GM18909 (cell line): ENCODE results near the gene DMBT1.

Experiments
- ATAC-seq: cut with Tn5 transposase; IDR thresholded peaks from one replicate; pipeline ENCODE4 v1.9.1; 2021; ENCODE audit warnings: mild to moderate bottlenecking; ENCODE audit not compliant: unreplicated experiment, poor library complexity

Gene DMBT1

DNA sequence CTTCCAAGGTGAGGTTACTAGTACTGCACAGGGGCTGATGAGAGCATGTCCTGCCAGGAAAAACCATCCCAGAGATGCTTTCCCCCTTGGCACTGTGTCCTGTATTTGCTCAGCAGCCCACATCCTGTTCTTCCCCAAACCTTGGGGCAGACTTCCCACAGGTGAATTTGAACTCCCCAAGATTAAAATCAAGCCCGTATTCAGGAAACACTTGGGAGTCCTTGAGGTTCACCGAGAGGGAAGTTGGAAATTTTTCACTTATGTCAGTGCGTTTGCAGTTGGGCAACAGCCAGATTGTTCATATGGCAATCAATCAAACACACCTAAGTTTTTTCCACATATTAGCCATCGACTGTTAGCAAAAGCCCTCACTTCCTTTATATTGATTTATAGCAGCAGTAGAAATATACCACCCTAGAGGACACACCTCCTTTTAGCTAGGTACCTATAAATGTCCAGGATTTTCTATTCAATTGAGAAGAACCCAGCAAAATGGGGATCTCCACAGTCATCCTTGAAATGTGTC, at the start of gene DMBT1:
TSS of gene DMBT1 (plus strand) at position 476 of the 526 bp plus-strand sequence. CDS start at position 493, 17 bp downstream.
- no peak for ATAC-seq

DNA sequence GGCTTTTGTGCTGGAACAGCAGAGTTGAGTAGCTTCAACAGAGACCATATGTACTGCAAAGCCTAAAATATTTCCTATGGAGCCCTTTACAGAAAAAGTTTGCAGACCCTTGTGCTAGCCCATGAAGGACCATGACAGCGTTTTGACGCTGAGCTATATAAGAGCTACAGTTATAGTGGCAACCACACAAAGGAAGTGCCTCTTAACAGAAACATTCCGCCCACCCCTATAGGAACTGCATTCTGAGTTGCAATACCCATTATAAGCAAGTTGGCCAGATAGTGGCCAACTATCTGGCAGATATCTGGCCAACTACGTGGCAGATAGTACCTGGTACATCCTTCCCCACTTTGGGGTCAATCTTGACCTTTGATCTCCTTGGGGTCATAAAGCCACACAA, 47.5 kb upstream of the DMBT1 start:
- ATAC-seq, result no peak

DNA sequence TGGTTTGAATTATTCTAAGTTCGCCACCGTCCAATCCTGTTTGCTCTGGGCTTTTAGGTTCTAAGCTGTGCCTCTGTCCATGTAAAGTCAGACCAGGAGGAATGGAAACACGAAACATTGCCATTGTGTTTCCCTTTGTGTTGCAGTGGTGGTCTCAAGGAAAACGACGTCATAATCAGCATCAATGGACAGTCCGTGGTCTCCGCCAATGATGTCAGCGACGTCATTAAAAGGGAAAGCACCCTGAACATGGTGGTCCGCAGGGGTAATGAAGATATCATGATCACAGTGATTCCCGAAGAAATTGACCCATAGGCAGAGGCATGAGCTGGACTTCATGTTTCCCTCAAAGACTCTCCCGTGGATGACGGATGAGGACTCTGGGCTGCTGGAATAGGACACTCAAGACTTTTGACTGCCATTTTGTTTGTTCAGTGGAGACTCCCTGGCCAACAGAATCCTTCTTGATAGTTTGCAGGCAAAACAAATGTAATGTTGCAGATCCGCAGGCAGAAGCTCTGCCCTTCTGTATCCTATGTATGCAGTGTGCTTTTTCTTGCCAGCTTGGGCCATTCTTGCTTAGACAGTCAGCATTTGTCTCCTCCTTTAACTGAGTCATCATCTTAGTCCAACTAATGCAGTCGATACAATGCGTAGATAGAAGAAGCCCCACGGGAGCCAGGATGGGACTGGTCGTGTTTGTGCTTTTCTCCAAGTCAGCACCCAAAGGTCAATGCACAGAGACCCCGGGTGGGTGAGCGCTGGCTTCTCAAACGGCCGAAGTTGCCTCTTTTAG, 46.3 kb upstream of the DMBT1 start:
- ATAC-seq, result no peak

DNA sequence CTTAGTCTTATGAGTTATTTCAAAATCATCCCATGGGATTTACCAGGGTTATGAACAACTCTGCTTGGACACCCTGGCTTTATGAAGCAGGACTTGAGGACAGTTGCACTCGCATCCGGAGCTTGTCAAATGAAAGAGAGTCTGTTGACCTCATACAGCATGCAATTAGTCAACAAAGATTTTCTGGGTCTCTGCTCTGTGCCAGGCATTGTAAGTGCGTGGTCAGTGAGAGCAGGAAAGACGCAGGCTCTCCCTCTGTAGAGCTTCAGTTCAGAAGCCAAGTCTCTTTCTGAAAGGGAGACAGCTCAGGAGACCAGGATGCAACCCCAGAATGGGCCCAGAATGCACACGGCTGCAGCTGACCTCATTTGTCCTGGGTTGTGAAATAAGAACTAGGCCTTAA, 45.5 kb upstream of the DMBT1 start:
- no peak for ATAC-seq

DNA sequence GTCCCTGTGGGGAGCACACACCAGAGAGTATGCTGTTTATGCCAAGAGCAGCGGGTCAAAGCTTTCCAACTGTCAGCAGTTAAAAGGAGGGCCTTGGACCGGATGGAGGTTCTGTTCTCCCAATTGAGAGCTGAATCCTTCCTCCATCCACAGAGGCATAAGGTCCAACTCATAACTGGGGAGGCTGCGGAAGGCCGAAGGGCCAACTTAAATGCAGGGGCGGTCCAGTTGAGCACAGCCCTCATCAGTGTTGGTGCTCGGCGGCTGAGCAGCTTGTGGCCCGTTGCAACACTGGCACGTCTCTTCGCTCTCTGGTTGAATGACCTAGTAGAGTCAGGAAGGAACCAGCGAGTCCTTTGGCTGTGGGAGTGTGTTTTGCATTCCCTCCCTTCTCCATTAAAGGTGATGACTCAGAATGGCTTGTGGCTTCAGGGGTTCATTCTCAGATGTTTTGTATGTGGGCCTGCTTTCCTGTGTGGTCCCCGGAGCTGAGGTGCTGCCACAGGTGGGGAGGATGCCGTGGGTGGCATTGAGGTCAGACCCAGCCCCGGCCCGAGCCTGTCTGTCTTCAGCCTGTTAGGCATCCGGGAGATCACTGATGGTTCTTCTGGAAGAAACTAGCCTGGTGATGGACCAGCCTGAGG, 44.8 kb upstream of the DMBT1 start:
- peak; percentile 64 for ATAC-seq

DNA sequence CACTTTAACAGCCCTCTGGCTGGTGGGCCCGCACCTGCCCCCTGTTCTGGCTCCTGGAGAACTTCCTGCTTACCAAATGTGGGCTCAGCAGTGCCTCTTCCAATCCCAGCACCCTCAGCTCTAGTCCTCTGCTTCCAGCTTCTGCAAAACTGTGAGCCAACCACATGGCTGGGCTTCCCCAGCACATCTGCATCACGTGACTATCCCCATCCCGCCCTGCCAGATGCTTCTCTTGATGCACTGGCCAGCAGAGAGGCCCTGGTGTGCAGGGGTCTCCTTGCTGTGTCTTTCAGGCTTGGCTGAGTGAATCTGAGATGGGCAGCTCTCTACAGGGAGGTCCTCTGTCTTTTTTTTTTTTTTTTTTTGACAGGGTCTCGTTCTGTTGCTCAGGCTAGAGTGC, 43.8 kb upstream of the DMBT1 start:
- no peak for ATAC-seq

DNA sequence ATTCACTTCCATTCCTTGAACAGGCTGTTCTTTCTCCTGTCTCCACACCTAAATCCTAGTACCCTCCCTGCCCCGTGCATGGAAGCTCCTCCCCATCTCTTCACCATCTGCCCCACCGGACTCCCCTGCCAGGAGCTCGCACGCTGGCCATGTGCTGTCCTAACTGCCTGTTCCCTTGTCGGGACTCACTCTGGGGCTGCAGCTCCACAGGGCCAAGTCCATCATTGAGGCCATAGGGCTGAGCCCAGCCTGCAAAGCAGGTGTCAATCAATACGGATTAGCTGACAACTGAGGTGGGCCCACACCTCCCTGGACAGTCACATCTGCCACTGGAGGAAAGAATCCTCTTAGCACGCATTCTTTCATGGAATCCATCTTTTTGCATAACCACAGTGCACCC, 41.4 kb upstream of the DMBT1 start:
- ATAC-seq, result no peak

DNA sequence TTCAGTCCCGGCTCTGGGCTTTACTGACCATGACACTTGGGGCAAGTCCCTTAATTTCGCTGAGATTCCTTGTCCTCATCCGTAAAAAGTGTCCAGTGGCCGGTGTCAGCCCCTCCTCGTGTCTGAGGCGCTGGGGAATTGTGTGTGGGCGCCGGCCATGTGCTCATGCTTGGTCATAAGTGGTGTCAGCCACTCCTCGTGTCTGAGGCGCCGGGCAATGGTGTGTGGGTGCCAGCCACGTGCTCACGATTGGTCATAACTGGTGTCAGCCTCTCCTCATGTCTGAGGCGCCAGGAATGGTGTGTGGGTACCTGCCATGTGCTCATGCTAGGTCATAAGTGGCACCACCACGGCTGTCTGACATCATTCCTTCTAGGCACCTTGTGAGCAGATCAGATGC, 40.7 kb upstream of the DMBT1 start:
- no peak for ATAC-seq

DNA sequence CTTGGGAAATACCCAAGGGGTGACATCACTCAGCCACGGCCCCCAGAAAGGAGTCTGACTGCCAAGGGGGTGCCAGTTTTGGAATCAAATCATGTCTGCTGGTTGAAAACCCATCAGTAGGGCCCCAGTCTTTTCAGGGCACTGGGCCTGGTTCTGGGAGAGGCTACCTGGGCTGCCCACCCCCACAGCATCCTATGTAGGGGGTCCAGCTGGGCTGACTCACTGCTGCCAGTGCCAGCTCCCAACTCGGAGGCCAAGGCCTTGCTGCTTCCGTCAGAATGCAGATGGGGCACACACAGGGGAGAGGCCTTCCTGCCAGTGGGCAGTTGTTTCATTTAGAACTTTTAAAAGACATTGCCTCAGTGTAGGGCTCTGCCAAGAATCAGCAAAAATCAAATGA, 39.5 kb upstream of the DMBT1 start:
- ATAC-seq, result no peak

DNA sequence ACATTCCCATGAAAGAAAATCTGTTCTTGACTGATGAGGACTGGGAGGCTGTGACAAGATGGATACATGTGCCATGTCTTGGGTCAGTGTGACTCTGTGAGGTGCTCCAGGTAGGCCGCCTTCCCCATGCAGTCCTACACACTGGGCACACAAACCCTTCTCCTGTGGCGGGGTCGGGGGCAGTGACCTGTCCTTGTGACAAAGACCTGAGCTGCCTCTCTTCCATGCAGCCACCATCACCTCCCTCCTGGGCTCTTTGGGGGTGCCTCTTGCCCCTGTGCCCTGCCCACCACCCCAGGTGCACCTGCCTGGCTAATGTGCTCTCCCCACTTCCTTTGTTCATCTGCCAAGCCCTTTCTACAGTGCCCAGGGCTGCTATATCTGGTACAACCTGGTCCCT, 35.7 kb upstream of the DMBT1 start:
- ATAC-seq, result no peak

DNA sequence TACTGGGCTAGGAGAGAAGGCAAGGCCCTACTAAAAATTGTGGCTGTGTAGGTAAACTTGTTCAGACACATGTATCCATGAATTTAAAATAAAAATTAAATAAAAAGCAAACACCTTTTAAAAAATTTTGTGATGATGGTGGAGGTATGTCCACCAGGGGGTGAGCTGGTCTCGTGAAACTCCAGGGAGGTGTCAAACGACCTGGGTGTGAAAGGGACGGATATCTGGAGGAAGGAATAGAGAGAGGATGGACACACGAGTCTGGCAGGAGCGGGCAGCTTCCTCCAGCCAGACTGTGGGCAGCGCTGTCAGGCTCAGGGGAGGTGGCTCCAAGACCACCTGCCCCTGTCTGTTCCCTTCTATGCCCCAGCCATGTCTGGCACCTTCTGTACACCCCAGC, 34.8 kb upstream of the DMBT1 start:
- no peak for ATAC-seq

DNA sequence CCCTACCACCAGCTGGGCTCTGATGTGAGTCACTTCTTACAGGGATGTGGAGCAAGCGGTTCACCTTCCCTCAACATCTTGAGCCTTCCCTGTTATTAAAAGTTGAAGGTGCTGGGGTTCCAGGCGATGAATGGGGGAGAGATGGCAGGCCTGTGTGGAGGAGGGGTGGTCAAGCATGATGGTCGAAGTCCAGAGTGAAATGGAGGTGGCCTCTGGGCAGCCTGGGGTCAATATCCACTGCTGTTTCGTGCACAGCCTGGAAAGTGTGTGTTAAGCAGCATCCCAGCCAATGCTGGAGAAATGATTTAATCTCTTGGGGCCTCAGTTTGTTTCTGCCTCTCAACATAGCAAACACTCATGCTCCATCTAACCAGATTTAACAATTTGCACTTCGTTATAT, 33.7 kb upstream of the DMBT1 start:
- ATAC-seq, result no peak

DNA sequence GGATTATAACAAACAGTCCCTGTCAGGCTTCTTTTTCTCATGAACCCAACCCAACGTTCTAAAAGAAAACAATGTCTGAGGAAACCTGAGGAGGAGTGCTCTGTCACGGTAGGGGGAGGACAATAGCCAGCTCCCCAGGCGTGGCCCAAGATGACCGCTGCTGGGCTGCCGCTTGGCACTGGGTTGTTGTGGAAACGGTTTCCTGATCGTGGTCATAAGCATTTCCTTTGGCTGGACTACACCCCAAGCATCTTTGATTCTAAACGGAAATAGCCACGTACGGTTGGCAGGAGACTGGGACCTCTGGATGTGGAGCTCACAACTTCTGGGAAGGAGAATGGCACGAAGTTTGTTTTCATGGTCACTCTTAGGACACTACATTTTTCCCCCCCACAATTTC, 30.4 kb upstream of the DMBT1 start:
- no peak for ATAC-seq

DNA sequence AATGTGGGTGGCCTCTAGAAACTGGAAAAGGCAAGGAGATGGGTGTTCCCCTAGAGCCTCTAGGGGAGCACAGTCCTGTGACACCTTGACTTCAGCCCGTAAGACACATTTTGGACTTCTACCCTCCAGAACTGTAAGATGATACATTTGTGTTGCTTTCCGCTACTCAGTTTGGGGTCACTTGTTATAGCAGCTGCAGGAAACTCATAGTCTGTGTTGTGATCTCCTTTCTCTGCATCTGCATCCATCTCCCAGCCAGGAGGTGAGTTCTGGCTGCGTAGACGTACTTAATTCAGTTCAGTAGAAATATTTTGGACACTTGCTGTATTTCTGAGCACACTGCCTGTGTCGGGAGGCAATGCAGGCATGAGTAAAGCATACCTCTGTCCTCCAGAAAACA, 29.3 kb upstream of the DMBT1 start:
- ATAC-seq, result no peak

DNA sequence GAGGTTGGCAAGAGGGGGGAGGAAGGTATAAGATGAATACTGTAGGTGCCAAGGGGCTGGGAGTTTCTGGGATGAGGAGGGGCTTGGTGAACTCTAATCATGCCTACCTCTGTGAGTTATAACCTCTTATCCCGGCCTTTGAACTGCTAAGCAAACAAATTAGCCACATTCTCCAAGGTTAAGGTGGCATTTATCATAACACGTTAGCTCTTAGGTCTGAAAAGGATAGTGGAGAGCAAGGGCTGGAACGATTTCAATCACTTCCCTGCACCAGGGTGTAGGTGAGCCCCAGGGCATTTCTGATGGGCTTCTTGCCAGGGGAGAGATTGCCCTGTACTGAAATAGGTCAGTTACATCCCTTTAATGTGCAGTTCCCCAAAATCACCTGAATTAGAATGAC, 28.6 kb upstream of the DMBT1 start:
- no peak for ATAC-seq

DNA sequence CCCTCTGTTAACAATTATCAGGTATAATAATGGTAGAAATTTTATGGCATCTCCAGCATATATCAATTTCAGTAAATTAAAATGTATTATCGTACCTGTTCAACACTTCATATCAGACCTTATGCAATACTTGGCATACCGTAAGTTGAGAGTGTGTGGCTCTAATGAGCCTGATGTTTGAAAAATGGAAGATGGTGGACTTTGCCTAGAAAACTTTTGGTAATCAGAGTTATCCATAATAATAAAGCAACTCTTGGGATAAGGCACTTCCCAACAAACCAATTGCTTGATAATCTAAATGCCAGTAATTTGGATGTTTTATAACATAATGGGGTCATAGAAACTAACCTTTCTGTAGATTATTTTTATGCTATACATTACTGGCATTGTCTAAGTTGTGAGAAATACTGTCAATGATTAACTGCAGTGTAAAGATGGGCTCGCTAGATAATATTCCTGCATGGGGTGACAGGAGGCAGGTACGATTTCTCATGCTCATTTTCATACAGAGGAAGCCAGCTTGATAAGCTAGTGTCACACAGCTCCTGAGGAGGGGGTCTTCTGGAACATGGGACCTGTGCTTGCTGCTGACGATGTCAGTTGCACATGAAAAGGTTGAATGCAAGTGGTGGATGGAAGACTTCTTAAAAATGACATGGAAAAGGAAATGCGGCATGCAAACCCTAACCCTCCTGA, 27.8 kb upstream of the DMBT1 start:
- ATAC-seq, result no peak

DNA sequence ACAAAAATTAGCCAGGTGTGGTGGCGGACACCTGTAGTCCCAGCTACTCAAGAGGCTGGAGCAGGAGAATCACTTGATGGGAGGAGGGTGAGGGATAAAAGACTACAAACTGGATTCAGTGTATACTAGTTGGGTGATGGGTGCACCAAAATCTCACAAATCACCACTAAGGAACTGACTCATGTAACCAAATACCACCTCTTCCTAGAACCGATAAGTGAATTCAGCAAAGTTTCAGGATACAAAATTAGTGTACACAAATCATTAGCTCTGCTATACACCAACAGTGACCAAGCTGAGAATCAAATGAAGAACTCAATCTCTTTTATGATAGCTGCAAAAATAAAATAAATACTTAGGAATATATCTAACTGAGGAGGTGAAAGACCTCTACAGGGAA, 23.0 kb upstream of the DMBT1 start:
- no peak for ATAC-seq

DNA sequence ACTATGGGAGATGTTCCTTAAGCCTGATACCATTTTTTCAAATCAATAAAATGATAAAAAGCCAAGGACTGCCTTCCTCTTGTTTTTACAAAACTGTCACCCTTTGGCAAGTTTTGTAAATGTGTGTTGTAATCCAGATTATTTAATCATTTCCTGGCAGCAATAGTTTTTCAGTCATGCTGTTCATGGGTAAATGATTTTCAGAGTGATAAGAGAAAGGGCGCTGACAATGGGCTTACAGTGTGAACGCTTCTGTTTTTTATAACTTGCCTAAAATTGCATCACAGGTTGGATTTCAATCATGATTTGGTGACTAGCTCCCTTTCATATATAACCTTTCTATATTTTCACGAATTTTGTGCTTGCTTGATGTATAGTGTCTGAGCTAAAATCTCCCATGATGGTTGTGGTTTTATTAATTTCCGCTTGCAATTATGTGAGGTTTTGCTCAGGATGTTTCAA, 19.0 kb upstream of the DMBT1 start:
- no peak for ATAC-seq

DNA sequence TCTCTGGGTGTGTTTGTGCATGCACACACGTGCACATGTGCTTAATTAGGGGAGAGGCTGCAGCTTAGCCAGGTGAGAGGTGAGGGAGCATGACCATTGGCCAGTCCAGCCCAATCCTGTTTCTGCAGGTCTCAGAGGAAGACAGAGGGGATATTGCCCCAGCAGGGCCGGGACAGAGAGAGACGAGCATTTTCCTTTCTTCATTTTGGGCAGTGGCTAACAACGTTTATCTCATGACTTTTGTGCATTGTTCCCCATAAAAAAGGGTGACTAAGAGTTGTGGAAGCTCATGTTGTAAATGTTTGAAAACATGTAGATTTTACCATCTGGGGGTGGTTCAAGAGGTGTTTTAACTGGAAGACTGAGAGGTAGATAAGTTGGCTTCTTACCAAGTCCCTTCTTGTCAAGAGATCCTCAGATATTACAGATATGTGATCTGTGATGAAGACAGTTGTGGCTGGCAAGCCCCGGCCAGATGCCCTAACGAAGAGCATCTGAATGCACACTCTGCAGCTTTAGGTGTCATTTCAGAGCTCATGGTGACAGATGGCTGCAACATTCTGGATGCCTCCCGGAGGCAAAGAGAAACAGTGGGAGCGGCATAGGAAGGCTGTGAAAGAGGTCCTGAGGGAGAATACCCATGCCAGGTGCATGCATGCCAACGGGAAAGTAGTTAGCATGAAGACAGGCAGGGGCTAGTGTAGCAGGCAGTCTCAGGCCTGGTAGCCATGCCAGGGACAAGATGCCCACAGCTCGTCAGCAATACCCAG, 16.7 kb upstream of the DMBT1 start:
- no peak for ATAC-seq

DNA sequence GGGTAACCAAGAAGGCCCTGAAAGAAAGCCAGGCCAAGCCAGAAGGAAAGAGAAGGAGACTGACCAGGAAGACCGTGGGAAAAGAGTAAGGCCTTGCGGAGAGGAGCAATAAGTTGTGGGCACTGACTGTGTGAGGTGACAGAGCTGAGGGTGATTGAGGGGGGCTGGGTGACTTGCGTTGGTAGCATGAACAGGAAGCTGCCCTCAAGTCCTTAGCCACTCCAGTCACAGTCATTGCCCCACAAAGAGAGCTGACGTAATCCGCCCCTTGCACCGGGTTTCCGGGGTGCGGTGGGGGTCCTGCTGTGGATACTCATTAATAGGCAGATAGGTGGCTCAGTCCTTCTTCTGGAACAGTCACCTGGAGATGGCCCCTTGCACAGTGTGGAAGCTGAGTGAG, 16.1 kb upstream of the DMBT1 start:
- no peak for ATAC-seq
